Fibroblast of lung (primary cell): Measurements from ENCODE around the gene MT3.

Experiments used
- EZH2 ChIP-seq: IDR thresholded peaks from 2 replicates; pipeline ENCODE4 v1.5.1; 2012; ENCODE audit warnings: low read length, control low read depth, mild to moderate bottlenecking; ENCODE audit errors: missing control alignments
- TF ChIP-seq, protein P1 (sequence below), 2 donors: IDR thresholded peaks in 1 of 2; conservative IDR thresholded peaks in 1 of 2; 1 replicate in 1 of 2; 2 replicates in 1 of 2; pipeline ENCODE4 v1.5.1; 2011 to 2012; ENCODE audit warnings: low read length in 2 of 2, control low read depth in 1 of 2, inconsistent platforms in 1 of 2, low read depth in 1 of 2, mild to moderate bottlenecking in 1 of 2

DNA sequence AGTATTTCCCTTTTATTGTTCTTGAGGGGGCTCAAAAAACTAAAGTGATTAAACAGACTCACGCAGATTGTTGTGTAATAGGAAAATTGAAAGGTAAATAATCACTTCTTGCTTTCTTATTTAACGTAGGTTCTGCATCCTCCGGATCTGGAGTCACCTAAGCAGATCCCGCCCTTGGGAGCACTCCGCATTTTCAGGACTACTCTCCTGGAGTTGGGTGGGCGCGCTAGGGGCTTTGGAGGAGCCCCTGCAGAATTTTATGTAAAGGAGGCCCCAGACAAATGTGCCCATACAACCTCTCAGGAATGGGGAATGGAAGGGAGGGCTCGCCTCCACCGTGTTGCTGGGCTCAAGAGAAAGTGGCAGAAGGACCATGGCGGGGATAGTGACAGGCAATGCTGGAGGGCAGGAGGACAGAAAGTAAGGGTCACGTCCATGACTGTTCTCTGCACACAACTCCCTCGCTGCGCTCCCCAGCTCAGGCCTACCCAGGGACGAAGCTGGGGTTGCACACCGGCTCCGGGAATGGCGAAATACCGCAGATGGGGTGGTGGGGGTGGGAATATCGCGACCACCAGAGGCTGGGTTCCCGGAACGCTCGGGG is 27.4 kb downstream of the MT3 start:
- TF ChIP-seq, protein P1, sequence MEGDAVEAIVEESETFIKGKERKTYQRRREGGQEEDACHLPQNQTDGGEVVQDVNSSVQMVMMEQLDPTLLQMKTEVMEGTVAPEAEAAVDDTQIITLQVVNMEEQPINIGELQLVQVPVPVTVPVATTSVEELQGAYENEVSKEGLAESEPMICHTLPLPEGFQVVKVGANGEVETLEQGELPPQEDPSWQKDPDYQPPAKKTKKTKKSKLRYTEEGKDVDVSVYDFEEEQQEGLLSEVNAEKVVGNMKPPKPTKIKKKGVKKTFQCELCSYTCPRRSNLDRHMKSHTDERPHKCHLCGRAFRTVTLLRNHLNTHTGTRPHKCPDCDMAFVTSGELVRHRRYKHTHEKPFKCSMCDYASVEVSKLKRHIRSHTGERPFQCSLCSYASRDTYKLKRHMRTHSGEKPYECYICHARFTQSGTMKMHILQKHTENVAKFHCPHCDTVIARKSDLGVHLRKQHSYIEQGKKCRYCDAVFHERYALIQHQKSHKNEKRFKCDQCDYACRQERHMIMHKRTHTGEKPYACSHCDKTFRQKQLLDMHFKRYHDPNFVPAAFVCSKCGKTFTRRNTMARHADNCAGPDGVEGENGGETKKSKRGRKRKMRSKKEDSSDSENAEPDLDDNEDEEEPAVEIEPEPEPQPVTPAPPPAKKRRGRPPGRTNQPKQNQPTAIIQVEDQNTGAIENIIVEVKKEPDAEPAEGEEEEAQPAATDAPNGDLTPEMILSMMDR (conservative IDR thresholded peaks at IDR 0.05 in 1 of 2, IDR thresholded peaks at IDR 0.05 in 1 of 2; ENCODE audit: low read depth in 1 of 2, low read length in 2 of 2), result no peak
- no peak for TF ChIP-seq EZH2
